MV-4-11 (cell line): ENCODE measurements around the gene JAKMIP2.
"Not testable (repeated sequence)": the region's sequence is repeated elsewhere in the genome, so short reads cannot be mapped to it uniquely, and the experiment has no call there.

Experiments used
- DNase-seq: peaks from one replicate; lab custom pipeline; 2025; lab: John Stamatoyannopoulos, UW

Gene JAKMIP2

GRCh38 chr5:147610798-147611197 lies 171.7 kb downstream of the JAKMIP2 start:
- DNase-seq = no peak

GRCh38 chr5:147601652-147602051 lies 180.9 kb downstream of the JAKMIP2 start:
- no peak for DNase-seq

GRCh38 chr5:147591120-147591519 lies 191.4 kb downstream of the JAKMIP2 start:
- no peak for DNase-seq

GRCh38 chr5:147590096-147590495 lies 192.4 kb downstream of the JAKMIP2 start:
- no peak for DNase-seq

- no peak for DNase-seq
These were observed 195.7 kb downstream of the JAKMIP2 start for GRCh38 chr5:147586832-147587231.

- DNase-seq = no peak
These were observed 196.3 kb downstream of the JAKMIP2 start for GRCh38 chr5:147586221-147586620.

GRCh38 chr5:147582272-147582671 lies 200.3 kb downstream of the JAKMIP2 start:
- not testable (repeated sequence) for DNase-seq

GRCh38 chr5:147580418-147580817 lies 202.1 kb downstream of the JAKMIP2 start:
- not testable (repeated sequence) for DNase-seq

- peak; percentile 8 for DNase-seq
These were observed 204.1 kb downstream of the JAKMIP2 start for GRCh38 chr5:147578228-147579024.

GRCh38 chr5:147576646-147577535 lies 205.6 kb downstream of the JAKMIP2 start:
- DNase-seq = peak; percentile 14

GRCh38 chr5:147575598-147575997 lies 206.9 kb downstream of the JAKMIP2 start:
- no peak for DNase-seq

- no peak for DNase-seq
These were observed 209.3 kb downstream of the JAKMIP2 start for GRCh38 chr5:147573211-147573610.

GRCh38 chr5:147568710-147569406 lies 213.7 kb downstream of the JAKMIP2 start:
- no peak for DNase-seq

GRCh38 chr5:147567917-147568598 lies 214.5 kb downstream of the JAKMIP2 start:
- no peak for DNase-seq

GRCh38 chr5:147565524-147565923 lies 217.0 kb downstream of the JAKMIP2 start:
- DNase-seq = no peak

- no peak for DNase-seq
These were observed 218.4 kb downstream of the JAKMIP2 start for GRCh38 chr5:147564124-147564486.

GRCh38 chr5:147563466-147564123 lies 218.9 kb downstream of the JAKMIP2 start:
- no peak for DNase-seq

- DNase-seq = no peak
These were observed 221.1 kb downstream of the JAKMIP2 start for GRCh38 chr5:147561435-147561834.

- no peak for DNase-seq
These were observed 221.7 kb downstream of the JAKMIP2 start for GRCh38 chr5:147560718-147561331.

- DNase-seq = no peak
These were observed 222.8 kb downstream of the JAKMIP2 start for GRCh38 chr5:147559749-147560148.

GRCh38 chr5:147558826-147559225 lies 223.7 kb downstream of the JAKMIP2 start:
- DNase-seq = peak; percentile 41
